Activated CD4-positive, CD25-positive, alpha-beta regulatory T cell (primary cell): Measurements from ENCODE around the gene THSD4.
"Not testable (repeated sequence)": the region's sequence is repeated elsewhere in the genome, so short reads cannot be mapped to it uniquely, and the experiment has no call there.

ENCODE experiments used
- DNase-seq, 4 experiments: peaks; one replicate each; lab custom pipeline; 2025; lab: John Stamatoyannopoulos, UW

Gene THSD4

GRCh38 chr15:71261418-71261817, 146.1 kb downstream of the THSD4 start:
- no peak for DNase-seq

- no peak for DNase-seq
Observed at GRCh38 chr15:71261909-71262308, 146.6 kb downstream of the THSD4 start.

- no peak for DNase-seq
Observed at GRCh38 chr15:71262599-71262998, 147.3 kb downstream of the THSD4 start.

GRCh38 chr15:71265606-71266005, 150.3 kb downstream of the THSD4 start:
- not testable (repeated sequence) for DNase-seq

- no peak for DNase-seq
Observed at GRCh38 chr15:71271327-71271726, 156.1 kb downstream of the THSD4 start.

- DNase-seq = no peak
Observed at GRCh38 chr15:71272932-71273331, 157.7 kb downstream of the THSD4 start.

- no peak for DNase-seq
Observed at GRCh38 chr15:71273731-71274447, 158.6 kb downstream of the THSD4 start.

- no peak for DNase-seq
Observed at GRCh38 chr15:71274448-71274798, 159.2 kb downstream of the THSD4 start.

- no peak for DNase-seq
Observed at GRCh38 chr15:71275098-71275497, 159.8 kb downstream of the THSD4 start.

- DNase-seq = no peak
Observed at GRCh38 chr15:71275566-71276335, 160.5 kb downstream of the THSD4 start.

GRCh38 chr15:71276336-71276665, 161.0 kb downstream of the THSD4 start:
- no peak for DNase-seq

- no peak for DNase-seq
Observed at GRCh38 chr15:71278989-71279756, 163.9 kb downstream of the THSD4 start.

- no peak for DNase-seq
Observed at GRCh38 chr15:71279757-71280141, 164.5 kb downstream of the THSD4 start.

GRCh38 chr15:71280206-71280605, 164.9 kb downstream of the THSD4 start:
- no peak for DNase-seq

GRCh38 chr15:71281256-71281655, 166.0 kb downstream of the THSD4 start:
- no peak for DNase-seq

- DNase-seq = no peak
Observed at GRCh38 chr15:71282076-71282475, 166.8 kb downstream of the THSD4 start.

- DNase-seq = no peak
Observed at GRCh38 chr15:71288348-71288955, 173.2 kb downstream of the THSD4 start.

GRCh38 chr15:71290002-71290401, 174.7 kb downstream of the THSD4 start:
- no peak for DNase-seq

- DNase-seq = no peak
Observed at GRCh38 chr15:71290881-71291635, 175.8 kb downstream of the THSD4 start.

- DNase-seq = no peak
Observed at GRCh38 chr15:71291723-71292122, 176.5 kb downstream of the THSD4 start.

GRCh38 chr15:71293723-71294122, 178.5 kb downstream of the THSD4 start:
- DNase-seq = no peak
